Measurements from ENCODE around the gene UFL1.
"Not testable (repeated sequence)": the region's sequence is repeated elsewhere in the genome, so short reads cannot be mapped to it uniquely, and the experiment has no call there.

Gene UFL1

DNA sequence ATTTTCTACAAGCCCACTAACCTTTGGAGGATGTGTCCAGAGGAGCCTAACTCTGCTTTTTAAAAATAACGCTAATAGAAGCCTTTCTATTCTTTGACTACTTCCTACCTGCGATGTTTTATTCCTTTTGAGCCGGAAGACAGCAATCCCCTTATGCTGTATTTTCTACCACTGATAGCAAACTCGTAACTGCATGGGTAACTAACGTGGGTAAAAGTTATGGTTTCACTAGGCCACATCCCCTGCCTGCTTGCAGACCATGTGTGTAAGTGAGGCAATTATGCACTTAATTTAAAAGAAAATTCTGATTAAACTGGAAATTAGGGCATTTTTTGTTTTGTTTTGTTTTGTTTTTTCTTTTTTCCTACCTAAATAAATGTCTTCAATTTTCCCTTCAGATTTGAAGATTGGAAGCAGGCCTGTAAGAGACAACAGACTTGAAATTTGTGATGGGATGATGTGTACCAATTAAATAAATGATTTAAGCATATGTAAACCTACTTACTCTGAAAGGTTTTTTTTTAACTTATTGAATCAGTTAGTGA, 931 bp downstream of the UFL1 start:
- Histone ChIP-seq H3K27ac (ENCODE audit: low read depth, low read length, severe bottlenecking) (peak overlapping the region; percentile 98), H3K4me3 (ENCODE audit: extremely low read depth, insufficient read depth, low read length, poor library complexity, severe bottlenecking) (peak overlapping the region; percentile 72), H3K9me3 (ENCODE audit: control insufficient read depth, low read length) (no peaks in the 10 kb centered on the region), H3K36me3 (ENCODE audit: control insufficient read depth, insufficient read depth, low read length) (peaks cover 18% of the 10 kb centered on the region), H3K4me1 (ENCODE audit: control insufficient read depth, insufficient read depth, low read length, poor library complexity, severe bottlenecking) (no peaks in the 10 kb centered on the region)
- 47% methylated on average over 3 of the region's 5 CpGs; no CpG with 5 or more reads in 1 of the 2 experiments for WGBS, 2 experiments (ENCODE audit: insufficient coverage in 2 of 2)

GRCh38 chr6:96528193-96528592, 6.6 kb downstream of the UFL1 start:
- no peak overlapping the region for H3K27ac ChIP-seq (ENCODE audit: low read depth, low read length, severe bottlenecking)
- no peaks in the 10 kb centered on the region for H3K4me1 ChIP-seq (ENCODE audit: control insufficient read depth, insufficient read depth, low read length, poor library complexity, severe bottlenecking)
- no peaks in the 10 kb centered on the region for H3K9me3 ChIP-seq (ENCODE audit: control insufficient read depth, low read length)
- peaks cover 60% of the 10 kb centered on the region for H3K36me3 ChIP-seq (ENCODE audit: control insufficient read depth, insufficient read depth, low read length)
- no peak overlapping the region for H3K4me3 ChIP-seq (ENCODE audit: extremely low read depth, insufficient read depth, low read length, poor library complexity, severe bottlenecking)
- WGBS, 2 experiments (ENCODE audit: insufficient coverage in 2 of 2) = no CpG with 5 or more reads among the region's 3 CpGs

- no peaks in the 10 kb centered on the region for H3K9me3 ChIP-seq (ENCODE audit: control insufficient read depth, low read length)
- H3K4me1 ChIP-seq (ENCODE audit: control insufficient read depth, insufficient read depth, low read length, poor library complexity, severe bottlenecking) = no peaks in the 10 kb centered on the region
- H3K36me3 ChIP-seq (ENCODE audit: control insufficient read depth, insufficient read depth, low read length) = peaks cover 48% of the 10 kb centered on the region
- no peak overlapping the region for H3K27ac ChIP-seq (ENCODE audit: low read depth, low read length, severe bottlenecking)
- 100% methylated on average over 1 of the region's 1 CpG for WGBS, 2 experiments (ENCODE audit: insufficient coverage in 2 of 2)
- H3K4me3 ChIP-seq (ENCODE audit: extremely low read depth, insufficient read depth, low read length, poor library complexity, severe bottlenecking) = no peak overlapping the region
Observed at GRCh38 chr6:96532399-96532798, 10.8 kb downstream of the UFL1 start.

- WGBS, 2 experiments (ENCODE audit: insufficient coverage in 2 of 2) = 100% methylated on average over 2 of the region's 5 CpGs; no CpG with 5 or more reads in 1 of the 2 experiments
- Histone ChIP-seq H3K27ac (ENCODE audit: low read depth, low read length, severe bottlenecking) (no peak overlapping the region), H3K4me1 (ENCODE audit: control insufficient read depth, insufficient read depth, low read length, poor library complexity, severe bottlenecking) (no peaks in the 10 kb centered on the region), H3K9me3 (ENCODE audit: control insufficient read depth, low read length) (no peaks in the 10 kb centered on the region), H3K36me3 (ENCODE audit: control insufficient read depth, insufficient read depth, low read length) (peaks cover 23% of the 10 kb centered on the region), H3K4me3 (ENCODE audit: extremely low read depth, insufficient read depth, low read length, poor library complexity, severe bottlenecking) (no peak overlapping the region)
Observed at GRCh38 chr6:96537726-96538125, 16.1 kb downstream of the UFL1 start.

DNA sequence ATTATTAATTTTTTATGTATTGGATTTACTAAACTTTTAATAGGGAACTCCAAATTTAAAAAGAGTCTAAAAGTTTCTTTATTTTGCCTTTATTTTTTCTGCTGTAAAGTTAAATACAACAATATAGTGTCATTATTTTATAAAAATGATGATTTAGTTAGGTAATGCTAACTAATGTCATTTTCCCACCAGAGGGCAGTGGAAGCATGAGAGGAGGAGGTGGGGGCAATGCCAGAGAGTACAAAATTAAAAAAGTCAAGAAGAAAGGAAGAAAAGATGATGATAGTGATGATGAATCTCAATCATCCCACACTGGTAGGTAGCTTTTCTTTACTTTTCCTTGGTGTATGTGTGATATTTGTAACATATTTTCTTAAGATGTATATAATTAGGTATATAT, 21.1 kb downstream of the UFL1 start:
- no peak overlapping the region for H3K27ac ChIP-seq (ENCODE audit: low read depth, low read length, severe bottlenecking)
- H3K36me3 ChIP-seq (ENCODE audit: control insufficient read depth, insufficient read depth, low read length) = peaks cover 34% of the 10 kb centered on the region

GRCh38 chr6:96545882-96546281, 24.3 kb downstream of the UFL1 start:
- H3K36me3 ChIP-seq (ENCODE audit: control insufficient read depth, insufficient read depth, low read length) = peaks cover 29% of the 10 kb centered on the region
- H3K9me3 ChIP-seq (ENCODE audit: control insufficient read depth, low read length) = no peaks in the 10 kb centered on the region
- no peak overlapping the region for H3K27ac ChIP-seq (ENCODE audit: low read depth, low read length, severe bottlenecking)
- H3K4me3 ChIP-seq (ENCODE audit: extremely low read depth, insufficient read depth, low read length, poor library complexity, severe bottlenecking) = no peak overlapping the region
- no CpG with 5 or more reads among the region's 3 CpGs for WGBS, 2 experiments (ENCODE audit: insufficient coverage in 2 of 2)
- no peaks in the 10 kb centered on the region for H3K4me1 ChIP-seq (ENCODE audit: control insufficient read depth, insufficient read depth, low read length, poor library complexity, severe bottlenecking)

More for the DNA sequence above, 21.1 kb downstream of the UFL1 start:
- H3K9me3 ChIP-seq (ENCODE audit: control insufficient read depth, low read length) = no peaks in the 10 kb centered on the region
- H3K4me3 ChIP-seq (ENCODE audit: extremely low read depth, insufficient read depth, low read length, poor library complexity, severe bottlenecking) = no peak overlapping the region
- no peaks in the 10 kb centered on the region for H3K4me1 ChIP-seq (ENCODE audit: control insufficient read depth, insufficient read depth, low read length, poor library complexity, severe bottlenecking)

DNA sequence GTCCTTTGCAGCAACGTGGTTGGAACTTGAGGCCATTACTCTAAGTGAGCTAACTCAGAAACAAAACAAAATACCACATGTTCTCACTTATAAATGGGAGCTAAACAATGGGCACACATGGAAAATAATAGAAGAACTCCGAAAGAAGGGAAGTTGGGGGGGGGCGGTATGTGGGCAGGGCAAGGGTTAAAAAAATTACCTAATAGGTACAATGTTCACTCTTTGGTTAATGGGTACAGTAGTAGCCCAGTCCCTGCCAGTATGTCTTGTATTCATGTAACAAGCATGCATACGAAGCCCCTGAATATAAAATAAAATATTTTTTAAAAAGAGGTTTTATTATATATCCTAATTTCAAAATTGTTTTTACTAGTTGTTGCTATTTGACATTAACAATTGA, 26.0 kb downstream of the UFL1 start:
- Histone ChIP-seq H3K36me3 (ENCODE audit: control insufficient read depth, insufficient read depth, low read length) (peaks cover 43% of the 10 kb centered on the region), H3K27ac (ENCODE audit: low read depth, low read length, severe bottlenecking) (no peak overlapping the region), H3K4me1 (ENCODE audit: control insufficient read depth, insufficient read depth, low read length, poor library complexity, severe bottlenecking) (no peaks in the 10 kb centered on the region), H3K9me3 (ENCODE audit: control insufficient read depth, low read length) (no peaks in the 10 kb centered on the region), H3K4me3 (ENCODE audit: extremely low read depth, insufficient read depth, low read length, poor library complexity, severe bottlenecking) (no peak overlapping the region)
- no CpG with 5 or more reads among the region's 4 CpGs for WGBS, 2 experiments (ENCODE audit: insufficient coverage in 2 of 2)

DNA sequence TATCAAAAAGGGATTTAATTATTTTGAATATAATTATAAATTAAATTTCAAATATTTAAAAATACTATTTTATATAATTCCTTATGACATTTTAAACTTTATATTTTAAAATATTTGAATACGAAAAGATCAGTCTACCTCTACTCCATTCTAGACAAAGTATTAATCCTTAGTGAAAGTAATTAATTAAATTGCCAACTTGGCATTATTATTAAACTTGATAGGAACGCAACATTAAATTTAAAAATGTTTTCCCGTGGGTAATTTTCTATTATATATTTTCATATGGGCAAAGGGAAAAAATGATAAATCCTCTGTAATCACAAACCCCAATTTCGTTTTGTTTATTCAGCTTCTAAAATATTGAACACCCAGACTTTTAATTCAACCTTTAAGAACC, 33.0 kb downstream of the UFL1 start:
- Histone ChIP-seq H3K9me3 (ENCODE audit: control insufficient read depth, low read length) (no peaks in the 10 kb centered on the region), H3K36me3 (ENCODE audit: control insufficient read depth, insufficient read depth, low read length) (peaks cover 43% of the 10 kb centered on the region), H3K4me3 (ENCODE audit: extremely low read depth, insufficient read depth, low read length, poor library complexity, severe bottlenecking) (no peak overlapping the region), H3K4me1 (ENCODE audit: control insufficient read depth, insufficient read depth, low read length, poor library complexity, severe bottlenecking) (no peaks in the 10 kb centered on the region), H3K27ac (ENCODE audit: low read depth, low read length, severe bottlenecking) (no peak overlapping the region)
- no CpG with 5 or more reads among the region's 4 CpGs for WGBS, 2 experiments (ENCODE audit: insufficient coverage in 2 of 2)

- H3K4me1 ChIP-seq (ENCODE audit: control insufficient read depth, insufficient read depth, low read length, poor library complexity, severe bottlenecking); H3K27ac ChIP-seq (ENCODE audit: low read depth, low read length, severe bottlenecking); H3K36me3 ChIP-seq (ENCODE audit: control insufficient read depth, insufficient read depth, low read length); H3K9me3 ChIP-seq (ENCODE audit: control insufficient read depth, low read length); H3K4me3 ChIP-seq (ENCODE audit: extremely low read depth, insufficient read depth, low read length, poor library complexity, severe bottlenecking): not testable (repeated sequence)
- 100% methylated on average over 2 of the region's 2 CpGs; no CpG with 5 or more reads in 1 of the 2 experiments for WGBS, 2 experiments (ENCODE audit: insufficient coverage in 2 of 2)
Observed at GRCh38 chr6:96559740-96560139, 38.1 kb downstream of the UFL1 start.

- no peaks in the 10 kb centered on the region for H3K36me3 ChIP-seq (ENCODE audit: control insufficient read depth, insufficient read depth, low read length)
- WGBS, 2 experiments (ENCODE audit: insufficient coverage in 2 of 2) = 85 to 88% methylated on average over 2 to 3 of the region's 3 CpGs
- no peaks in the 10 kb centered on the region for H3K4me1 ChIP-seq (ENCODE audit: control insufficient read depth, insufficient read depth, low read length, poor library complexity, severe bottlenecking)
- H3K9me3 ChIP-seq (ENCODE audit: control insufficient read depth, low read length) = no peaks in the 10 kb centered on the region
- no peak within 1 kb of the TSS for H3K4me3 ChIP-seq (ENCODE audit: extremely low read depth, insufficient read depth, low read length, poor library complexity, severe bottlenecking)
- no peak within 1 kb of the TSS for H3K27ac ChIP-seq (ENCODE audit: low read depth, low read length, severe bottlenecking)
Observed at GRCh38 chr6:96562886-96563285, 41.3 kb downstream of the UFL1 start, which contains the start of gene FHL5. Gene FHL5, plus strand, starts transcription at chr6:96563128. Its CDS starts 40,486 bp downstream, at chr6:96603614.

DNA sequence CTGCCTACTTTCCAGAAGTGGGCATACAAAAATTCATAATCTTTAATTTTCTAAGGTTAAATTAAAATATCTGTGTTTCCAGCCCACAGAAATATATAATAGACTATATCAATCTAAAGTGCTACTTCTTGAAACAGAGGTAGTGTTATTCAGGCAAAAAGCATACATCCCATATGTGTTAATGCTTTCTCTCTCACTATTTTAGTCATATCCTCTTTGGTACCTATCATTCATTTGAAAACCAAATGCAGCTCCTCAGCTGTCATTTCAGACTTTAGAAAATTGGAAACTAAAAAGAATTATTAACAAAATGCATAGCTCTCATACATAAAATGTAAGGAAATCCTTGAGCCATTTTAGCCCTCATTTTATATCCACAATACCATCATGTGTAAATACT, 42.2 kb downstream of the UFL1 start:
- Histone ChIP-seq H3K4me1 (ENCODE audit: control insufficient read depth, insufficient read depth, low read length, poor library complexity, severe bottlenecking) (no peaks in the 10 kb centered on the region), H3K9me3 (ENCODE audit: control insufficient read depth, low read length) (no peaks in the 10 kb centered on the region), H3K4me3 (ENCODE audit: extremely low read depth, insufficient read depth, low read length, poor library complexity, severe bottlenecking) (no peak overlapping the region), H3K36me3 (ENCODE audit: control insufficient read depth, insufficient read depth, low read length) (no peaks in the 10 kb centered on the region), H3K27ac (ENCODE audit: low read depth, low read length, severe bottlenecking) (no peak overlapping the region)
